HG03135 (cell line): ENCODE data around the gene TPRG1L.

Source experiments
- ATAC-seq: cut with Tn5 transposase; IDR thresholded peaks from one replicate; pipeline ENCODE4 v1.9.1; 2021; ENCODE audit warnings: mild to moderate bottlenecking, moderate library complexity; ENCODE audit not compliant: unreplicated experiment

Gene TPRG1L

DNA sequence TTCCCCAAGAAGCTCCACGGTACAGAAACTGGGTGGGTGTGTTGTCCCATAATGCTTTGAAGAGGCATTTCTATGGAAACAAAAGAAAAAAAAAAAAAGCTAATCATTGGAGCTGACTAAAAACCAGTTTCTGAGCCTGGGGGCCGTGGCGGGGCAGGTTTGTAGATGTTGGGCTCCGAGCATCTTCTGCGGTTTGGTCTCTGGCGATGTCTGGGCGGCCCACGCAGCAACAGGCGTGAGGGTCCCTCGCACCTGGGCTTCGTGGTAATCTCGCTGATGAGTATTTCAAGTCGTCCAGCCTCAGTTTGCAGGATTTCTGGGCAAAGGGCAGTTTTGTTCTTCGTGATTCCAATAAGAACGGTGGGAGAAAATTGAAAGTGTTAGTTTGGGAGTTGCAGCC lies 34.3 kb downstream of the TPRG1L start:
- ATAC-seq = no peak

DNA sequence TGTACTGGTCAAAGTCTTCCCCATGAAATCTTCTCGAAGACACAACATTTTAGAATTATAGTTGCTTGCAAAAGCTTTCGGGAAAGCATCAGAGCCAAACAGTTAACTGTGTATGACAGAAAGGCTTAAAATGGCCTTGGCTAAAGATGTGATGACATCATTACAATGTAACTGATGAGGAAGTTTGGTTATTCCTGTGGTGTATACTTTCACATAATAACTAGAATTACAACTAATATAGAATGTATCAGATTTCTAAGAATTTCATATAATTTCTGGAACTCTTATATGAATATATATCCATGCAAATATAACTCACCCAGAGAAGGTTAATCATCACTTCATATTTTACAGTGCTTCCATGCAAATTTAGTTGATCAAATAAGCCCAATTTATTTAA lies 35.9 kb downstream of the TPRG1L start:
- ATAC-seq = no peak

DNA sequence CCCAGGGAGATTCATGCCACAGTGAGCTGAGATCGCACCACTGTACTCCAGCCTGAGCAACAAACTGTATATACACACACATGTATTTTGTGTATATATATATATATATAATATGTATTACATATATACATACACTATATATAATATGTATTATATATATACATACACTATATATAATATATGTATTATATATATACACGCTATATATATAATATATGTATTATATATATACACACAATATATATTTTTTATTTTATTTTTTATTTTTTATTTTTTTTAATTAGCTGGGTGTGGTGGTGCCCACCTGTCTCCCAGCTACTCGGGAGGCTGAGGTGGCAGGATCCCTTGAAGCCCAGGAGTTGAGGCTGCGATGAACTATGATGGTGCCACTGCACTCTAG lies 36.8 kb downstream of the TPRG1L start:
- no peak for ATAC-seq

DNA sequence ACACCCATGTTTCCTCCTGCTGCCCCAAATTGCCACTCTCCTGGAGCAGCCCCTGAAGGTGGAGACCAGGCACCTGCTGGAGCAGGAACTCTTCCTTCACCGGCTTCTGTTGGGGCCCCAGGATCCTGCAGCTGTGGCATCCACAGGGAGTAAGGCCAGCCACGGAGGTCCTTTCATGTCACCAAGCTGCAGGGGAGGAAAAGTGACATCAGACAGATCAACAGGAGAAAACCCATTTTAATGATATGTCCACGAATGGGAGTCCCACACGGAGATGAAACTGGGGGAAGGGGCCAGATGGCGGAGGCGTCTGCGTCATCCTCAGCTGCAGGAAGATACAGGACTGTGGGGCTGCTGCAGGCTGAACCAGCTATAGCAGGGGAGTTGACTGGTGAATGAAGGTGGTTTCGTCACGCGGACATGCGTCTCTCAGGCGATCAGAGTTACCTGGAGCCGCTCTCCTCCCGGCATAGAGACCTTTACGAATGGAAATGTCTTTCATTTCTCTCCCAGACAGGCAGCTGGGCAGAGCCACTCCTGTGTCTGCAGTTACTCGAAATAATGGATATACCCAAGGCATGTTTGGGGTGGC lies 37.4 kb downstream of the TPRG1L start:
- ATAC-seq = no peak

DNA sequence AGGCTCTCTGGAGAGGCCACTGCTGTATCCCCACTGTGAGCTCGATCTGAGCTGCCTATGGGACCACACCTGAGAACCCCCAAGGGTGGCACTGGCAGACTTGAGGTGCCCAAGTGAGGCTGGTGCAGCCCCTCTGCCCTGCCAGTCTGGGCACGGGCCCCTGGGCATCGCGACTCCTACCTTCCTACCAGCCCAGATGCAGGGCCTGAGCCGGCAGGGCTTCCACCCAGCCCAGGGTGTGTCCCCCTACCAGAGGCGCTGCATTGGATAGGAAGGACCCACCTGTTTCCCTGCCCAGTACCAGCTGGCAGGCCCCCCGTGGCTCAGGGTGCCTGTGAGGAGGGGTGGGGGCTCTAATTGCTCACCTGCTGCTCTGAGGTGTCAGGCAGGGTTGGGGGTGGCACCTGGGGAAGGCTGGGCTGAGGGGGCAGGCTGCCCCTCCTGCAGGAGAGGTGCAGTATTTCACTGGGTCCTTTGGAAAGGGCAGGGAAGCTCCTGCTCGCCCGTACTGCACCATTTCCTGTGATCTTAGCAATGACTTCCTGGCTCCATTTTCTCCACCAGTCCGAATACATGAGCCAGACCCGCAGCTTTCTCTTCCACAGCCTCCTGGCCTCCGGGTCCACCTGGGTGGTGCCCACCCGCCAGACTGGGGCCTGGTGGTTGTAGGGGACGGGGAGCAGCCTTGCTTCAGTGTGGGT lies 39.3 kb downstream of the TPRG1L start:
- ATAC-seq = no peak

DNA sequence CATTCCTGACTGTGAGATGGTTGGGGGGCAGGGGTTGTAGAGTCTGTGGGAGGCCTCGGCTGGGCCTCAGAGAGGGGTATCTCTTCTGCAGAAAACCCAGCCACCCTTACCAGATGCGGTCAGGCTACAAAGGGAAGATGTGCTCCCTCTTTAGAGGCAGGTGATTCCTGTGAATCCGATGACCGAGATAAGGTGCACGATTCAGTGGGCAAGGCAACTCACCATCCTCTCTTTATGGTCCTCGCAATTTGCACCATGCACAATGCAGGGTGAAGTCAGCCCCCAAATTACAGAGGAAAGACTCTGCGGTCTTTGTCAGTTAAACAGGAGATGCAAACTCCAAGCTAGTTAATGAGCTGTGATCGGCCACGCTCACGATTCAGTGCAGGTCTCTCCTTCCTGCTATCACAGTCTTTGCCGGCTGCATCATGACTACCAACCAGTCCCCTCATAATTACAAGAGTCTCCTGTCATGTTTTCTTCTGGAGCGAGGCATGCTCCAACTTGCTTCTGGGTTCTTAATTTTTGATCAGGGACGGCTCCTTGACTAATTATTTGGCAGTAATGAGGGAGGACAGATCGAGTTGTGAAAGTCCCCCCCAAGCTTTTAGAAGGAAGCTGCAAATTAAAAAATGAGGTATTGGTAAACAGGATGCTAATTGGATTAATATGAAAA lies 40.0 kb downstream of the TPRG1L start:
- no peak for ATAC-seq

DNA sequence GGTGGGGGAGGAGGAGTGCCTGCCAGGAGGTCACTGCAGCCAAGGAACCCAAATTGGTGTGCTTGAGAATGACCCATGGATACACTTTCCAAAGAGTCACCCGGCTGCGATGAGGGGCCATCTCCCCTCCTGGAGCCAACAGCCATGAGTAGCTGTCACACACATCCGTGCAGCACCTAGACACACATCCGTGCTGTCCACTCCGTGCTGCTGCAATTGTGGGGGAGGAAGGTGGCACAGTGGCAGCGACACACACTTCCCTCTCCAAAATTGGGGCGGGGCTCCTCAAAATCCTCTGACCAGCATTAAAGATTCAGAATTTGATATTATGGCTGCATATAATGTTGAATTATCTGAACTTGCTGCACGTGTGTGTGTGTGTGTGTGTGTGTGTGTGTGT lies 43.3 kb downstream of the TPRG1L start:
- ATAC-seq = no peak

DNA sequence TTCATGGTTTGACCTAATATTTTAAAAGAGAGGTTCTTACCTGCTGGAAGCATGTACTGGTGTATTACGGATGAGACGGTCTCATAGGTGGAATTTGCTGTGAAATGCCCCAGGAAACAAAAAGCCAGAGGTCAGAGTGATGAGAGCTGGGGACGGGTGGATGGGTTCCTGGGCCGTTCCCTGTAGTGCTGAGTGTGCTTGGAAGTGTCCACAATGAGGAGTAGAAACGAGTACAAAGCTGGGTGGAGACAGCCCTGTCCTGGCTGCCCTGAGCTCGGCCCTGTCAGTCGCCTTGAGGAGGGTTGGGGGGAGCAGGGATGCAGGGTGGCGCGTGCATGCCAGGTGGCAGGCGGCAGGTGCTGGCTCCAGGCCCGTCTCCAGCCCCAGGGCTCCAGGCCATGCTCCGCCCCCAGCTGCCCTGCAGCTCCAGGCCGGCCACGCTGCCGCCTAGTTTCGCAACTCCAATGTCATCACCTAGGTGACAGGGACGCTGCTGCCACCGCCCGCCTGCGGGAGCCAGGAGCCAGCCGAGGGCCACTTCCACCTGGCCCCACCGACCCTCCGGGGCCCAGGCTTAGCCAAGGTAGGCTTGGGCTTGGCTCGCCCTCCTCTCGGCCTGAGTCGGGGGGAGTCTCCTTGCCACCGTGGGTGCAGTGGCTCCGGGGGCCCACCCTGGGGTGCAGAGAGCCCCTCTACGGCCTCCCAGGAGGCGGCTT lies 43.9 kb downstream of the TPRG1L start:
- ATAC-seq = no peak

DNA sequence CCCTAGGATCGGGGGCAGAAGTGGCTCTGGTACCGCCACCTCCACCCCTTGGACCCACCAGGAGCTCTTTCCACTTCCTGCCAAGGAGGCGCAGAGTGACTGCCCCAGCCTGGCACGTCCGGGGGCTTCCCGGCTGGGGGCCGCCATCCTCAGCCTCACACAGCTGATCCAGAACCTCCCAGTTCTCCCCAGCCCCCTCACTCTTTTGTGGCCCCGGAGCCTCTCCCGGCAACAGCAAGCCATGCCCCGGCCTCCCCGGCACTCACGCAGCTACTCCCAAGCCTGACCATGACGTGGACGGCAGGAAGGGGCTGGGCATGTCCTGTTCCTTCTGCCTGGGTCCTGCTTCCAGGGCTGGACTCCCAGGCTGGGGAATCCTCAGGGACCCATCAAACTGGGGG lies 44.6 kb downstream of the TPRG1L start:
- no peak for ATAC-seq

DNA sequence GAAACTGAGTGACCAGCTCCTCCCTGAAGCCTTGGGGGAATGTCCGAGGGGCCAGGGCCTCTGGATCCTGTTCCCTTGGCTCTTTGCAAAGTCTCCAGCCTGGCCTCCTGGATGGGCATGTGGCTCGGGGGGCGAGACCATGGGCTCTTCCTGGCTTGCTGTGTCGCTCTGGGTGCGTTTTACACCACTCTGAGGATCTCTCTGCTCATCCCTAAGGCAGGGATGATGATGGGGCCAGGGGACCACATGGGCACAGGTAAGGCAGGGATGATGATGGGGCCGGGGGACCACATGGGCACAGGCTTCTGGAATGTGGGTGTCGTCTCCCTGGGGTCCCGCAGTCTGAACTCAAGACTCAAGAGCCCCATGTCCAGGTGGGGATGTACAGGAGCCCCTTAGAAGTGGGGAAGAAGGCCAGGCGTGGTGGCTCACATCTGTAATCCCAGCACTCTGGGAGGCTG lies 45.2 kb downstream of the TPRG1L start:
- ATAC-seq = no peak

DNA sequence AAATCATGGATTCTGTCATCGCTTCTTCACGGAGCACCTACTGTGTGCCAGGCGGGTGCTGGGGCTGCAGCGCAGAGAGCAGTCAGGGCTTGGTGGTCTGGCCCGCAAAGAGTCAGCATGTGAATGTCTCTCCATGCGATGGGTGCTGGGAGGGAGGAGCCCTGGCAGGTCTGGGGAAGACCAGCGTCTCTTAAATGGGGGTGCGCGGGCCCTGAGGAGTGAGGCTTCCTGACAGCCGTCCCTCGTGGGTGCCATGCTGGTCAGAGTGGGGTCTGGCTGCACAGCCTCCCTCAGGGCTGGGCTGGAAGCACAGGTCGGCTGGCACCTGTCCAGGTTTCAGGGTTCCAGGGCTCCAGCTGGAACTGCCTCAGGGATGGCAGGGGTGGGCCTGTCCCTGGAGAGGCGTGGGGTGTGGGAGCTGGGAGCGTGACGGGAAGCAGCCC lies 46.0 kb downstream of the TPRG1L start:
- ATAC-seq = no peak

DNA sequence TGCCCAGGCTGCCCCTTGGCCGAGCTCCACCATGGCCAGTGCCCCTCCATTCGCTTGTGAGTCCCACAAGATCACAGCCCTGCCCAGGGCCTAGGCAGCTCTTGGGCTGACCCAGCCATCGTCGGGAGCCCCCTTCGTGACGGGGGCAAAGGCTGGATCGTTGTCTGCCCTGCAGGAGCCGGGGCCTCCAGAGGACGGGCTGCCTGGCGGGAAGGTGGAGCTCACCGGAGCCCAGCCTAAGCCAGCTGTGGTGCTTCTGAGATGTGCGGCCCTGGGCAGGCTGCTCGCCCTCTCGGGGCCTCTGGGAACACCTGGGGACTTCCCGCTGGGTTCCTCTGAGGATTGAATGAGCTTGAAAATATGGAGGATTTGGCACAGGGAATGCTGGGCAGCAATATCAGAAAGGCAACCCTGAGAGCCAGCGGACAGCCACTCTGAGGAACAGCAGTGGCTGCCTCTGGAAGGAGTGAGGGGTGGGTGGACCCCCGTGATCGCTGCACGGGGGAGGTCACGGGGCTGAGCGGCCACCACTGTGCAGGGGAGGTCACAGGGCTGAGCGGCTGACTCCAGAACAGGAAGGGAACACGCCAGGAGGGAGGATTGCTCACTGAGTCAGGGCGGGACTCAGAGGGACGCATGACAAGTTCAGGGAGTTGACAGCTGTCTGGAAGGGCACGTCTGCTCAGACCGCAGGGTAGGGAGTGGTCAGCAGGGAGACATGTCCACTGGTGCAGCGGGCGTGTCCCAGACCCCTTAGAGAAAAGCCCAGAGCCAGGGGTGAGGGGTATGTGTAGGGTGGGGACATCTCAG lies 46.8 kb downstream of the TPRG1L start:
- no peak for ATAC-seq

DNA sequence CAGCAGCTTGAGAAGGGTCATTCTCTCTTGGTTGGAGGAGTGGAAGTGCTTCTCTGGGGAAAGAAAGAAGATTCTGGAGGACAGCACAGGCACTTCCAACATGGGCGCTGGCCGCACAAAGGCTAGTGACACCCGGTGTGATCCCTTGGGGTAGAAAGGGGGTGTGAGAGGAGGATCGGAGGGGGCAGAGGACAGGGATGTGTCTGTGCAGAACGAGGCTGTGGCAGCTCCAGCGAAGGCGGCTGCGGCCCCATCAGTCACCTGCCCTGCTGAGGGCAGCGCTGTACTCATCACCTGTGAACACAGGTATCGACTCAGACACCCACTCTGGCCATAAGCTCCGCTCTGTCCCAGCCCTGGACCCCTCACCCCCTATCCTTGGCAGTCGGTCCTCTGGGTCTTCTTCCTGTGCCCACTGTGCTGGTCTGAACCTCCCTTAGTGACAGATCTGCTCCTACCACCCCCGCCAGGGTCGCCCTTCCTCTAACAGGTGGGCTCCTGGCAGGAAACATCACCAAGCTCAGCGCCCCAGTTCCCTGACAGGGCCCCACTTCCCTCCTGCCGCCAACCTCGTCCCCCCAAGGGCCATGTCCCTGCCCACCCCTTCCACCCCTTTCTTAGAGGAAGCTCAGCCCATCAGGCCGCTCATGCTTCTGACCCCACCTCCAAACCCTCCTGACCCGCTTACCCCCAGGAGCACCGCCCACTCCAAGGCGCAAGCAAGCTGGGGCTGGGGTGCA lies 47.6 kb downstream of the TPRG1L start:
- ATAC-seq = no peak

DNA sequence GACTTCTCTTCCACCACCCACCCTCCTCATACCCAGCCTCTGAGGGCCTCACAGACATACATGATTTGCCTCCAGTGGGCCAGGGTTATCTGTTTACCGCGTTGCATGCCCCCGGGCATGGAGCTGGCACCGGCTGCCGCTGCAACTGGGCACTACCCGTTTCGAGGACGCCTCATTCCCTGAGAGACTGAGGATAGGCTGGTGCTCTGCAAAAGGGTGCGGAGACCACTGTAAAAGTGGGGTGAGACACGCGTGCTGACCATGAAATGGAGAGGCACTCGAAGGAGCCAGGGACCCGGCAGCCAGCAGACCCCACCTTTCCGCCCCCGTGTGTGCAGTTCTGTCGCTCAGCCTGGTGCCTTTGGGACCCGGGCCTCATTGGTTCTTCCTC lies 48.2 kb downstream of the TPRG1L start:
- ATAC-seq = no peak

DNA sequence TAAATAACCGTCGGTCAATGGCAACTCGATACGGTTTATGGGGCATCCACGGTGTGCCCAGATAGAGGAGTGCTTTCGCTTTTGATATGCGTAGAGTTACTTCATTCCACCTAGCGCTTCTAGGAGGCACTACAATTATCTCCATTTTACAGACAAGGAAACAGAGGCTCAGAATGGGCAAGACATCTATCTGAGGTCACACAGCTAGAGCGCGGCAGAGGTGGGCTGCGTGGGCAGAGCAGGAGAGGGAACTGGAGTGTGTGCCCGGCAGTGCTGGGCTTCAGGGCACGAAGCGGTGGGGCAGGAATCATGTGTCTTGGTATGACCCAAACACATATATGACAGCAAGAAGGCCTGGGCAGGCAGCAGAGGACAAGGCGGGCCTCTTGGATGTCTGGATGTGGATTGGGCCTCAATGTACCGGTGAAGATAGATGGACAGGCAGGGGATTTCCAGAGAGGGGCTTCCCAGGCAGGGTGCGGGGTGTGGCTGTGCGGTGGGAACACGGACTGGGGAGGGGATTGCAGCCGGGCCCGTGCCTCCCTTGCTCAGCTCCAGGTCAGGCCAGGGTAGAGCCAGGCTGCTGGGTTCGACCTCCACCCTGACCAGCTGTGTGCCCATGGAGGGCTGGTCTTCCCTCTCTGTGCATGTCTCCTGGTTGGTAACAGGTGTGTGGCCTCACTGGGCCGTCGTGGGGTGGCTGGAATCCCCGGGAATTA lies 48.7 kb downstream of the TPRG1L start:
- ATAC-seq = no peak

DNA sequence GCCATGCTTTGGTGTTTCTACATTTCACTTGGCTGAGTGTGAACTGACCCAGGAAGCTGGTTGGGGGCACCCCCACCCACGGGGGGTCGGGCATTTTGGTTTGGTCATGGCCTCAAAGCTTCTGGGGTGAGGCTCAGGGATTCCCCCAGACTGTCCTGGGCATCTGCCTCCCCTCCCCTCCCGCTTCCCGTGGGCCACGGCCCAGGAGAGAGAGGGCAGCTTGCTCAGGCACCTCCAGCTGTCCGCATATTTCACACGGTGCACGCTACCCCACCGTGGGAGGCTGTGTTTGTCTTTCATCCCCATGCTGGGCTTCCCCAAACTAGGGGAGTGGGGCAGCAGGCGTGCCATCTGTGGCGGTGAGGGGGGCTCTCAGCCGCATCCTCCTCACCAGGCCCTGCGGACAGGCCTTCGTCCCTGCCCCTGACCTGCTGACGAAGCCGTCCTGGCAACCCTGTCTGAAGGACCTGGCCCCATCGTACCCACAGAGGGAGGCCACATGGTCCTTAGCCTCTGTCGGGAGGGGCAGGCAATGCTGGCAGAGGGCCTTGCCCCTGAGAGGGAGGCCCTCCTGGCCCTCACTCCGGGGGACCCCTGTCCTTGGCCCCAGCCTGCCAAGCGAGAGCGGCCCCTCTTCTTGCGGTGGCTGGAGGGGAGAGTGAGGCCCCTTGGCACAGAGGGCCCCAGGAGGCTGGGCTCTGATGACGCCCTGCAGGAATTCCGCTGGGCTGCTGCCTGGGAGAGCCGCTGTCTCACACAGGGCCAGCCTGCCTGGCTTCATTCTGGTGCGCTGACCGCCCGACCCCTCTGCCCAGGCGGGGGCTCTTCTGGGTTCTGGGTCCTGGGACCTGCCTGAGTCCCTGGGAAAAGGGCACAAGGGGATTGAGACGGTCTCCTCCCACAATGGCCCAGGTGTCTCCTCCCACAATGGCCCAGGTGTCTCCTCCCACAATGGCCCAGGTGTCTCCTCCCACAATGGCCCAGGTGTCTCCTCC lies 49.6 kb downstream of the TPRG1L start:
- no peak for ATAC-seq

DNA sequence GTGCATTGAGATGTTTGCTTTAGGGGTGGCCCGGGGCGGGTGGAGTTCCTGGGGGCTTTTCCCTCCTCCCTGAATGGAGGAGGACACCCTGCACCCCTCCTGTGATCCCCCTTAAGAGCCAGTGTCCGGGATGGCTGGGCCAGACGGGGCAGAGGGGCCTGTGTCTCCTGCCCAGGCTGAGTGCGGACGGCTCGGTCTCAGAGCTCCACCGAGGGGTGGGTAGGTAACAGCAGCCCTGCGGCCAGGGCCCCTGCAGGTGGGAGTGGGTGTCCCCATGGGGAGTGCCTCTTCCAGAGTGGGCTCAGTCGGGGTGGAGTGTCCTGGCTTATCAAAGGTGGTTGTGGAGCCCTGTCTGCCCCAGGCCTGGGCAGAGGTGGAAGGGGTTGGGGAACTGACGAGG lies 50.6 kb downstream of the TPRG1L start:
- ATAC-seq = no peak
